ENCODE data around the gene LPAR3.

Gene LPAR3

GRCh38 chr1:84823991-84824390 lies 69.0 kb downstream of the LPAR3 start:
- no peak for DNase-seq

GRCh38 chr1:84823511-84823910 lies 69.5 kb downstream of the LPAR3 start:
- no peak for DNase-seq

- DNase-seq, result no peak
These were observed 82.7 kb downstream of the LPAR3 start for GRCh38 chr1:84810343-84810742.

- no peak for DNase-seq
These were observed 84.0 kb downstream of the LPAR3 start for GRCh38 chr1:84809023-84809422.

GRCh38 chr1:84803604-84804003 lies 89.4 kb downstream of the LPAR3 start:
- no peak for DNase-seq

GRCh38 chr1:84802567-84803232 lies 90.3 kb downstream of the LPAR3 start:
- no peak for DNase-seq

- no peak for DNase-seq
These were observed 92.6 kb downstream of the LPAR3 start for GRCh38 chr1:84800090-84801073.

- no peak for DNase-seq
These were observed 95.4 kb downstream of the LPAR3 start for GRCh38 chr1:84797603-84798002.

- DNase-seq, result no peak
These were observed 96.9 kb downstream of the LPAR3 start for GRCh38 chr1:84795966-84796600.

GRCh38 chr1:84795213-84795612 lies 97.8 kb downstream of the LPAR3 start:
- no peak for DNase-seq

GRCh38 chr1:84792421-84792820 lies 100.6 kb downstream of the LPAR3 start:
- DNase-seq, result no peak

GRCh38 chr1:84789014-84789413 lies 104.0 kb downstream of the LPAR3 start:
- DNase-seq, result no peak

GRCh38 chr1:84785271-84786036 lies 107.6 kb downstream of the LPAR3 start:
- DNase-seq, result no peak

GRCh38 chr1:84782881-84783280 lies 110.1 kb downstream of the LPAR3 start:
- no peak for DNase-seq

- DNase-seq, result peak; percentile 71
These were observed 110.8 kb downstream of the LPAR3 start for GRCh38 chr1:84781946-84782771.

GRCh38 chr1:84780000-84780716 lies 112.8 kb downstream of the LPAR3 start:
- no peak for DNase-seq

- no peak for DNase-seq
These were observed 116.4 kb downstream of the LPAR3 start for GRCh38 chr1:84776639-84777038.

- no peak for DNase-seq
These were observed 117.5 kb downstream of the LPAR3 start for GRCh38 chr1:84775535-84775920.

- no peak for DNase-seq
These were observed 118.1 kb downstream of the LPAR3 start for GRCh38 chr1:84774669-84775534.

GRCh38 chr1:84773933-84774497 lies 119.0 kb downstream of the LPAR3 start:
- no peak for DNase-seq
